HG03135 (cell line): ENCODE data around the gene LMBR1L.
"Not testable (repeated sequence)": the region's sequence is repeated elsewhere in the genome, so short reads cannot be mapped to it uniquely, and the experiment has no call there.

Source experiments
- ATAC-seq: cut with Tn5 transposase; IDR thresholded peaks from one replicate; pipeline ENCODE4 v1.9.1; 2021; ENCODE audit warnings: mild to moderate bottlenecking, moderate library complexity; ENCODE audit not compliant: unreplicated experiment

Gene LMBR1L, protein sequence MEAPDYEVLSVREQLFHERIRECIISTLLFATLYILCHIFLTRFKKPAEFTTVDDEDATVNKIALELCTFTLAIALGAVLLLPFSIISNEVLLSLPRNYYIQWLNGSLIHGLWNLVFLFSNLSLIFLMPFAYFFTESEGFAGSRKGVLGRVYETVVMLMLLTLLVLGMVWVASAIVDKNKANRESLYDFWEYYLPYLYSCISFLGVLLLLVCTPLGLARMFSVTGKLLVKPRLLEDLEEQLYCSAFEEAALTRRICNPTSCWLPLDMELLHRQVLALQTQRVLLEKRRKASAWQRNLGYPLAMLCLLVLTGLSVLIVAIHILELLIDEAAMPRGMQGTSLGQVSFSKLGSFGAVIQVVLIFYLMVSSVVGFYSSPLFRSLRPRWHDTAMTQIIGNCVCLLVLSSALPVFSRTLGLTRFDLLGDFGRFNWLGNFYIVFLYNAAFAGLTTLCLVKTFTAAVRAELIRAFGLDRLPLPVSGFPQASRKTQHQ

DNA sequence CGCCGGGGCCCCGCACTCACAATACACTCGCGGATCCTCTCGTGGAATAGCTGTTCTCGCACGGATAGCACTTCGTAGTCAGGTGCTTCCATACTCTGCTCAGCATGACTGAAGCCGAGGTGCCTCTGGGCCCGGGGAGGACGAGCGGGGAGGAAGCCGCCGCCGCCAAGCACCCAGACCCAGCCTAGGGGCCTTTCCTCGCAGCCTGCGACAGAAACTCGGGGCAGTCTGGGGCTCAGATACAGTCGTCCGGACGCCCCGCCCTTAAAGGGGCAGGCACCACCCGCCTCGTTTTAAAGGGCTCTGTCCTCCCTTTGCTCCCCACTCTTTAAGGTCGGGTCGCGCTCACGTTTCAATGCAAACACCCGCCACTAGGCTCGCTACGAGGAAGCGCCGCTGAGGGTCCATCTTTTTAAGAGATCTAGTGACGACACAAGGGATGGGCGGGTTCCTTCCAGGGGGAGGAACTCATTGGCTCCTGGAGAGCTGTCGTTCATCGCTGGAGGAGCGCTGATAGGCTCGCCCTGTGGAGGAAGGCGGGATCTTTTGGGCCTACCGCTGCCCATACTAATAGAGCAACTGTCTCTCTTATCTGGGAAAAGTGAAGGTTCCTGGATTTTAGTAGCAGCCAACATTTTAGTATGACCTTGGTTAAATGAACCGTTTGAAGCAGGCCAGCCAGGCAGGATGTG is at the start of gene LMBR1L:
LMBR1L (minus strand) TSS at position 384 of the 692 bp plus-strand sequence; CDS start at position 92, 292 bp downstream.
- ATAC-seq, result peak; percentile 98

DNA sequence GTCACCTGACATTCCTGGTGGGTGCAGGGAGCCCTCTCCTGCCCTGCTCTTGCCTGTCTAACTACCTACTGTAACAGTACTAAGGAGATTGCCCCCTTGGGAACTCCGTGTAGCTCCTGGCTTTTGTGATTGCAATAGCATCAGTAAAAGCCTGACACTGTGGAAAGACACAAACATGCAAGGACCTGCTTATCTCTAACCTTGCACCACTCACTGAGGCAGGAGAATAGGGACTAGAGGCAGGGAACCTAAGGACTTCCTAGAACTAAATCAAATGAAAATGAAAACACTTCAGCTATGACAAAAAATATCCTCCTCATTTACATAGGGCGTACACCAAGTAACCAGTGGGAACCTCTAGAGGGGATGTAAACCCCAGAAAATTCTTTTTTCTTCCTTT is 49.8 kb upstream of the LMBR1L start:
- no peak for ATAC-seq

DNA sequence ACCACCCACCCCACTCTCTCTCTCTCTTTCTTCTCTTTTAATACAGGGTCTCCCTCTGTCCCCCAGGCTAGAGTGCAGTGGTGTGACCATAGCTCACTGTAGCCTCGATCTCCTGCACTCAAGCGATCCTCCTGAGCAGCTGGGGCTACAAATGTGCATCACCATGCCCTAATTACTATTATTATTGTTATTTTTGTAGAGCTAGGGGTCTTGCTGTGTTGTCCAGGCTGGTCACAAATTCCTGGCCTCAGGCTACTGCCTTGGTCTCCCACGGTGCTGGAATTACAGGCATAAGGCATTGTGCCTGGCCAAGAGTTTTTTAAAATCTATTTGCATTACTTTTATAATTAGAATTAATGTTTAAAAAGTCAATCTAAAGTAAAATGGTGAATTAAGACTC is 43.6 kb upstream of the LMBR1L start:
- no peak for ATAC-seq

DNA sequence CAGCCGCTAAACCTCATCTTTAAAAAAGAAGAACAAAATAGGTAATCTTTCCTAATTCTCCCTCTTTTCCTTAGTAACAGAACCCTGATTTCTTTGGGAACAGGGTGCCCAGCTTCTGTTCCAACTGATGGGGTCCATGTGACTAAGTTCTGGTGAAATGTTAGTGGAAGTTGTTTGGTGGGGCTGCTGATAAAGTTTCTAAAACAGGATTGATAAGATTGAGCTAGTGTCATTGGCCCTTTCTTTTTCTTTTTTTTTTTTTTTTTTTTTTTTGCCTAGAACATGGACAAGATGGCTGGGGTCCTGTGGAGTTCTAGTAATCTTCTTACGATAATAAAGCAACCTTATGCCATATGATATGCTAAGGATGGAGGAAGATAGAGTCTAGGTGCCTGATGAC is 36.7 kb upstream of the LMBR1L start:
- no peak for ATAC-seq

DNA sequence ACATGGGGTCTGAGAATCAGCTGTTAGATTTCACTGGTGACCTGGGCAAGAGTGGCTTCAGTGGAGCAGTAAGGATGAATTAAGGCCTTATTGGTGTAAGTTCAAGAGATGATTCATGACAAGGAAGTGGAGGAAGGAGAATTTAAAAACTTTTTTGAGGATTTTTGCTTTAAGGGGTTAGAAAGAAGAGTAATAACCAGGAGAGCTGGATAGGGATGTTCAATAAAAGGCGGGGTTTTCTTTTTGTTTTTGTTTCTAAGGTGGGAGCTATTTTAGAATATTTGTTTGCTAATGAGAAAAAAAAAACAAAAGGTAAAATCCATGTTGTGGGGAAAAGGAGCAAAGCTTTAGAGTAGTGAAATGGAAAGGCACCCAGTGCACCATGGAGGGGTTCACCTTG is 35.8 kb upstream of the LMBR1L start:
- no peak for ATAC-seq

DNA sequence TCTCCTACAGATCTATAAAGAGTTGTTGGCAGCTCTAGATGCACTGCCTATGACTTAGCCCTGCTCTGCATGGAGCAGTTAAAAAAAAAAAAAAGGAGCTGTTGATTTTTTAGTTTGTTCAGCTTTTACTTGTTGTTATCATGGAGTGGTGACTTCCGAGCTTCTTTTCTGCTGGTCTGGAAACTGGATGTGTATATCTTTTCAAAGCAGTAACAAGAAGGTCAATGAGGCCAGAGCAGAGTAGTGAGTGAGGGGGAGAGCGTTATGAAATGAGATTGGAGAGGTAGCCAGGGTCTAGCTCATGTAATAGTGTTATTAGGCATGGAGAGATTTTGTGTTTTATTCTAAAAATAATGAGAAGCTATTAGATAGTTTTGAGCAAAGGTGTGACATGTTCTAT is 33.7 kb upstream of the LMBR1L start:
- ATAC-seq, result no peak

DNA sequence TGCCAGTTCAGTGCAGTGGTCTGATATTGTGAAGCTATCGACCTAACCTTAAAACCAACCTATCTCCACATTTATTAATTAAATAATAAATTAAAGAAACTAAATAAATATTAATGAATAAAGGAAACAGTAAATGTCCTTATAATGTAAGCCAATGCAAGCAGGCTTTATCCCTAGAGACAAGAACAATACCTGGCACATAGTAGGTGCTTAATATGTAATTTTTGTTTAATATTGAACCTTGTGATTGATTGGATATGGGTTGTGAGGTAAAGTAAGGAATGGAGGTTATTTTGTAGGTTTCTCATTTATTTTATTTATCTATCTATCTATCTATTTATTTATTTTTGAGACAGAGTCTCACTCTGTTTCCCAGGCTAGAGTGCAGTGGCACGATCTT is 28.4 kb upstream of the LMBR1L start:
- ATAC-seq, result no peak

DNA sequence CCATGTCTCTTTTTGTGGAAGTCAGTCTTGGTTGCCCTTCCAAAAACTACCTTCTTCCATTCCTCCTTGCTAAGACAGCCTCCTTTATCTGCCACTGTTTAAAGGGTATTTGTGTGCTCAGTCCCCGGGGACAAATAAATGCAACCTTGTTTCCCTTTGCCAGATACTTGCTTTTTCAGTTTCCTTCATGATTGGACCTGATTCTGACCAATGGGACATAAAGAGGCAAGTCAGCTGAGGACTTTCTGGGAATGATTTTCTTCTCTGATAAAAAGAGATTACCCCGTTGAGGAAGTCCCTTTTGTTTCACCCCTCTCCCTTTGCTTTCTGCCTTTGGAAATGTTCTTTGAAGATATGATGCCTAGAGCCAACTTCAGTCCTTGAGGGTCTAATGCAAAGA is 27.9 kb upstream of the LMBR1L start:
- ATAC-seq, result no peak

DNA sequence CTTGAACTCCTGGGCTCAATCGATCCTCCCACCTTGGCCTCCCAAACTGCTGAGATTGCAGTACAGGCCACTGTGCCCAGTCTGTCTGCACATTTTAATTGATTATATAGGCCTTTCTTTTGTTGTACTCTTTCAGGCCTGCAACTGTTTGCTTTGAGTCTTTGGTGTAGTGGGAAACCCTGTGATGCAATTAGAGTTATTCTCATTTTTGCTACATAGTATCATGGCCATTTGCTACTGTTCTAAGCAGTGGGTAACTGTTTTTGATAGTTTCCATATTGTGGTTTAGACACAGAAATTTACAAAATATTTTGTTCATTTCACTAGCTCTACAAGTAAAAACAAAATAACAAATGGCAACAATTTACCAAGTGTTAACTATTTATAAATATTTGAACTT is 26.8 kb upstream of the LMBR1L start:
- ATAC-seq, result no peak

DNA sequence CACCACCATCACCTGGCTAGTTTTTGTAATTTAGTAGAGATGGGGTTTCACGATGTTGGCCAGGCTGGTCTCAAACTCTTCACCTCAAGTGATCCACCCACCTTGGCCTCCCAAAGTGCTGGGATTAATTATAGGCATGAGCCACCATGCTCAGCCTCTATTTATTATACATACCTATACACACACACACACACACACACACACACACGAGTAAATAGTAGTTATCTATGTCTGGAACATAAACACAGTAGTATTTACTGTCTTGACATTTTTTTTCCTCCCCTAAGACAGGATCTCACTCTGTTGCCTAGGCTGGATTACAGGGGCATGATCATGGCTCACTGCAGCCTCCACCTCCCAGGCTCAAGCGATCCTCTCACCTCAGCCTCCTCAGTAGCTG is 26.4 kb upstream of the LMBR1L start:
- ATAC-seq, result not testable (repeated sequence)

DNA sequence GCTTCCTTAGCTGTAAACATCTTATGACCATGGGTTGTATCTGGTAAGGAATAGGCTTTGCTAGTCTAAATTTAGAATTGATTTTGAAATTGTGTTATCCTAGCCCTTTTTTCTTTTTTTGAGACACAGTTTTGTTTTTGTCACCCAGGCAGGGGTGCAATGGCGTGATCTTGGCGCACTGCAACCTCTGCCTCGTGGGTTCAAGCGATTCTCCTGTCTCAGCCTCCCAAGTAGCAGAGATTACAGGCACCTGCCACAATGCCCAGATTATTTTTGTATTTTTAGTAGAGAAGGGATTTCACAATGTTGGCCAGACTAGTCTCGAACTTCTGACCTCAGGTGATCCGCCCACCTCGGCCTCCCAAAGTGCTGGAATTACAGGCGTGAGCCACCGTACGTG is 22.9 kb upstream of the LMBR1L start:
- no peak for ATAC-seq

DNA sequence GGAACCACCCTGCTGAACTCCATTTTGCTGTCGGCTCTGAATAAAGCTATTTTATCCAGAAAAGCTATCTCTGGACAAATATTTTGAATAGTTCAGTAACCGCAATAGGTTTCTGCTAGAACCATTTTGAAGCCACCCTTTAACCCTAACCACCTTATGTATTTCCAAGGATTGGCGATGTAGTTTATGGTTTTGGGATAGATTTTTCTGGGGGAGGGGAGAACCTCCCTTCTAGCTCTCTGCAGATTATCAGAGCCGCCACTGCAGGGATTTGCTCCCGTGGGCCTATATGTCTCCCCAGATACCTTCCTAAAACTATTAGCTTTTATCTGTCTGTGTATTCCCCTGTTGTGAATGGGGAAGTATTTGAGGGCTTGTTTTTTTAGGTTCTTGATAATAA is 22.4 kb upstream of the LMBR1L start:
- no peak for ATAC-seq

DNA sequence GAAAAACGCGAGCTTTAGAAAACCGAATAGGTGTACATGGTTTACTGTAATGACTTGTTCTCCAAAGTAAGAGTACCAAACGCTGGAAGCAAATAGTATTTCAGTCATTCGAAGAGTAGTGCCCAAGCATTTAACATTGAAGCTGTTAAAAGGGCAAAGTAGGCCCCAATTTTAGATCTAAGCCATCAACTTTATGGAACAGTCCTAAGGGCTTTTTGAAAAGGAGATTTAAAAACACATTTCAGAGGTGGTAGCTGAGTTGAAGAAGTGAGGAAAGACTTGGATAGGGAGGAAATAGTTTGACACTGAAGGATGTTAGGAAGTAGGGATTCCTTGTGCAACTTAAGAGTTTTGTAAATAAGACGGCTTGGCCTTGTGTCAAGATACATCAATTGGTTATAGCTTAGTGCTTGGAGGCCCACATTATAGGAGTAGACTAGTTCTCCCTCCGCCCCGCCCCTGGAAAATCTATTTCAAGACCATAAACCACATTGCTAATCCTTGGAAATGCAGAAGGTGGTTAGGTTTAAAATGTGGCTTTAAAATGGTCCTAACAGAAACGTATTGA is 21.3 kb upstream of the LMBR1L start:
- no peak for ATAC-seq

DNA sequence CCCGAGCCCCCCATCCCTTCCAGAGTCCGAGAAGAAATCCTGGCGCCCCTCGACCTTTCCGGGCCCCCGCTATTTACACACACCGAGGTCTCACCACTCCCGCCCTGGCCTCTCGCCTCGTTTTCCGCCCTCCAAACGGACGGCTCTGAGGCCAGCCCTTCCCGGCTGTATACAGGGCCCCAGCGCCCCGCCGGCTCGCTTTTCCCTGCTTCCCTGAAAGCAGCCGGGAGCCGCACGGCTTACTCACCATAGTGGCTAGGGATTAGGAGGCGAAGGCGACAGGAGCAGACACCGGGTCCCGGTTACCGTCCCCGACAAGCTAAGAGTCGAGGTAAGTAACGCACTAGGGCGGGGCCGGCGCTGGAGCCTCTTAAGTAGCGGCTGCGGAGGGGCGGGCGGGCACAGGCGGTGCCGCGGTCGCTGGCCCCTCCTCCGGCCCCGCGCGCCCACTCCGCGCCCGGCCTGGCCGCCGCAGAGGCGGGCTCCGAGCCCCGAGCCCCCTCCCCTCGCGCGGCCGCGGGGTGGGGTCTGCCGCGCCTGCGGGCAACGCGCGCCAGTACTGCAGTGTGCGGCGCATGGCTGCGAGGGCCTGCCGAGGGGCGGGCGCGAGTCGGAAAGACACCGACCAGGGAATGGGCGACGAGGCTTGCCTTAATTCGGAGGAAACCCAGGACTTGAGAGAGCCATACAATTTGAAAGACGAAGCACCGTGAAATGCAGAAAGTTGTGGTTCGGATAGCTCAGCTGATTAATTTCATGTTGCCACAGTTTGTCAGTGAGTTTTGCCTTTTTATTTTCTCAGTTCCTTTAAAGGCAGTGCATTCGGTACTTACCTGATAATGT is 20.6 kb upstream of the LMBR1L start, which contains the start of gene TUBA1B:
TUBA1B (minus strand) TSS at position 345 of the 843 bp plus-strand sequence; CDS start at position 250, 95 bp downstream.
- peak; percentile 63 for ATAC-seq

DNA sequence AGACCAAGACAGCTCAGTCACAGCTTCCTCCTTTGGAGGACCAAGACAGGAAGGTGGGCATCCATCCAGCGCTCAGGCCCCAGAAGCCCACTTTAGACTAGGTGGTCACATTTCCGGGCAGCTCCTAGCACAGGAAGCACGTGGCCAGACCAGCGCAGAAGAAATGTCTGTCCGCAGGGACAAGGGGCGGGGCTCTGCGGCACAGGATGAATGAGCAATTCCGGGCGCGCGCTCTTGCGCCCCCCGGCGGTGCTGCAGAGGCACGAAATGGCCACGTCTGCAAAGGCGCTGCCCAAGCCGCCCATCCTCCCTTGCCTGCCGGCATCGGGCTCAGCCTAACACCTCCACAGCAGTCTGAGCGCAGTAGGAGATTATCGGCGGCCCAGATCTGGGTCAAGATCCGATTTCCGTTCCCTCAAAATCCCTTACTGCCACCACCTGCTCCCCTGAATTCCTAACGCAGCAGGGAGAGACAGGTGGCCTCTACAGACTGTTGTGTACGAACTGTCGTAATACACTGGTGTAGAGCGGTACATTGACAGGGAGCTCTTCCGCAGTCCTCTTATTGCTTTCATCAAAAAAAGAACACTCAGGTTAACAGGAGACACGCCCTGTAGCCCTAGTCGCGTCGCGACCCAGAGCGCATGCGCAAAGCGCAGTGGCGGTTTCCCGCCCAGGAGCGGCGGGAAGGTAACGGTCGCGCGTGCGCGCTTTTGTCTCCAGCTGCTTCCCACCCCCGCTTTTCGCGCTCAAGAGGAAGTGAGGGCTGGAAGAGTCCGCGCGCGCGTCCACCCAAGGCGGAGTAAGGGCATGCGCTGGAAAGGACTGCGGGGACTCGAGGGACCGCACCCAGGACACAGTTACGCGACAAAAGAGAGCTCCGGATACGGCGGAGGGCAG is 19.8 kb upstream of the LMBR1L start:
- ATAC-seq, result peak; percentile 48

DNA sequence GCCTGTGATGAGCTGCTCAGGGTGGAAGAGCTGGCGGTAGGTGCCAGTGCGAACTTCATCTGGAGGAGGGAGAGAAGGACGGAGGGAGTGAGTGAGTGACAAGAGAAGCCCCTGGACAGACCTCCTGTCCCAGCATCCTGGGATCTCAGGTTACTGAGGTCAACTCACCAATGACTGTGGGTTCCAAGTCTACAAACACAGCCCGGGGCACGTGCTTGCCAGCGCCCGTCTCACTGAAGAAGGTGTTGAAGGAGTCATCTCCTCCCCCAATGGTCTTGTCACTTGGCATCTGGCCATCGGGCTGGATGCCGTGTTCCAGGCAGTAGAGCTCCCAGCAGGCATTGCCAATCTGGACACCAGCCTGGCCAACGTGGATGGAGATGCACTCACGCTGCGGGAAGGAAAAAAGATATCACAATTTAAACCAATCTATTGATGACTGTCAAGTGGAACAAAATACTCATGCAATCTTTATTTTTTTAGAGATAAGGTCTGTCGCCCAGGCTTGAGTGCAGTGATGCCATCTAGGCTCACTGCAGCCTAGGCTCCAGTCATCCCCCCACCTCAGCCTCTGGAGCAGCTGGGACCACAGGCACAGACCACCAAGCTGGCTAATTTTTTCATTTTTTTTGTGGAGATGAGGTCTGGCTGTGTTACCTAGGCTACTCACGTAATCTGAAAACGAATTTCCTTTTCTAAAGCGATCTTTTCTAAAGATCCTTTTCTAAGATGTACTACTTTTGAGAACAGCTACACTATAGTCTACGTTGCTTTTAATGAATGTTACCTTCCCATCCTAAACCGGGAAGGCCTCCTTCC is 18.9 kb upstream of the LMBR1L start:
- ATAC-seq, result no peak

DNA sequence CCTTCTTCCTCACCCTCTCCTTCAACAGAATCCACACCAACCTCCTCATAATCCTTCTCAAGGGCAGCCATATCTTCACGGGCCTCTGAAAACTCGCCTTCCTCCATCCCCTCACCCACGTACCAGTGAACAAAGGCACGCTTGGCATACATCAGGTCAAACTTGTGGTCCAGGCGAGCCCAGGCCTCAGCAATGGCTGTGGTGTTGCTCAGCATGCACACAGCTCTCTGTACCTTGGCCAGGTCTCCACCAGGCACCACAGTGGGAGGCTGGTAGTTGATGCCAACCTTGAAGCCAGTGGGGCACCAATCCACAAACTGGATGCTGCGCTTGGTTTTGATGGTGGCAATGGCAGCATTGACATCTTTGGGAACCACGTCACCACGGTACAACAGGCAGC is 17.3 kb upstream of the LMBR1L start:
- not testable (repeated sequence) for ATAC-seq

DNA sequence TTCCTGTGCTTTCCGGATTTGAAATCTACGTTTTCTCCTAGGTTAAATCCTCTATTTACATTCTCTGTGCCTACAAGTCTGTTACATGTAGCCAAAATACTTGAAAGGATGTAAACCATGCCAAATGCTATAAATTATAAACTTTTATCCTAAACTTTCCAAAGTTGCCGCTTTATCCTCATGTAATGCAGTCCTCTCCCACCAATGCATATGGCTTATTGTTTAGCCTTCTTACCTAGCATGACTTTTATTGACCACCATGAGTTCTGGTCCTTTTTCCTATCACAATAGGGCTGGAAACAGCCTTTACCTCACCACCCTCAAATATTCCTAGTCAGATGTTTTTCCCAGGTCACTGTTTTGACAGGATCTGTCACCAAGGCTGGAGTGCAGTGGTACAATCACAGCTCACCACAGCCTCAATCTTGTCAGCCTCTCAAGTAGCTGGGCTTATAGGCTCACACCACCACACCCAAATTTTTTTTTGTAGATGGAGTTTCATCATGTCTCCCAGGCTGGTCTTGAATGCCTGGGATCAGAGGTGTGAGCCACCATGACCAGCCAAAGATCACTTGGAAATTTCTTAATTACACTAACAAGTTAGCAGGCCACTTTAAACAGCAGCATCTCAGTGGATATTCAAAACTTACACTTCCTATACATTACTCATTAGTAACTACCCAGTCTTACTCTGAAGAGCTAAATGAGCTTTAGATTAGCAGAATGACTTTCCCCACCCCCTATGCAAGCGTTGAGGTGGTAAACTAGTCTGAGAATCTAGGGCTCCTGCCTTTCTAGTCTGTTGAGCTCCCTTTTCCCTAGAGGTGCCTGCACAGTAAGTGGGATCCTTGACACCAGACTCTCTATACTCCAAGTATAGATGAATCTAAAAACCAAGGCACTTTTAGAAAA is 16.5 kb upstream of the LMBR1L start:
- no peak for ATAC-seq
